K562 (cell line): ENCODE results near the gene FBLN7. TPM values are rescaled to one million over a fixed set of nuclear protein-coding genes. Genes with fewer than 3 reads are reported as not detected.

Experiments used
- ATAC-seq: fragments of 200-7000 bp; cut with Tn5 transposase; 3 replicates; pipeline ENCODE4 v1.9.1; 2020; ENCODE audit warnings: moderate library complexity
- BruUV-seq: library from RNA; stranded (reverse); fragments of 400-500 nt; replicated peaks from 2 replicates; lab custom pipeline; 2021; lab: Mats Ljungman, UMichigan
- CTCF ChIA-PET: fragments of 300-600 bp; formaldehyde crosslinking; extraction: SDS; loops from one replicate; lab custom pipeline; 2021; ENCODE audit warnings: low intra/inter-chr PET ratio; lab: Yijun Ruan, JAX
- POLR2A ChIA-PET: fragments of 300-600, 350-650 bp; sonication (Branson Sonifier 250); formaldehyde crosslinking; extraction: SDS; loops from one replicate; lab custom pipeline; 2021; ENCODE audit warnings: antibody characterized with exemption, inconsistent platforms; lab: Yijun Ruan, JAX
- DNase-seq, 4 experiments: peaks; one replicate each; pipeline versions ENCODE4 v3.0.0 to v3.0.0-alpha.2; 2011 to 2018; ENCODE audit warnings: low spot score in 3 of 4, mixed read lengths in 3 of 4; ENCODE audit errors: extremely low read depth in 1 of 4
- FAIRE-seq: peaks from 2 replicates; lab custom pipeline; 2011; peaks lifted over from hg19 to GRCh38; lab: Jason Lieb, UNC
- H2AFZ ChIP-seq: 2 replicates; pipeline ENCODE4 v1.6.0; 2011; ENCODE audit warnings: low read depth, low read length, control low read depth, inconsistent platforms
- H3K27ac ChIP-seq: fragments of 200-600 bp; 3 replicates; pipeline ENCODE4 v1.8.0; 2011; ENCODE audit warnings: low read depth, mild to moderate bottlenecking, control low read depth, inconsistent platforms, low read length, moderate library complexity, mixed read lengths; ENCODE audit errors: extremely low read depth
- H3K27me3 ChIP-seq, 2 experiments: fragments of 300-600 bp in 1 of 2; 2 replicates in 1 of 2; 3 replicates in 1 of 2; pipeline versions ENCODE4 v1.6.0 to v1.8.0; 2011; ENCODE audit warnings: inconsistent platforms in 2 of 2, low read length in 2 of 2, mild to moderate bottlenecking in 1 of 2, mixed read lengths in 1 of 2, moderate library complexity in 1 of 2; ENCODE audit not compliant: control insufficient read depth in 2 of 2, insufficient read depth in 2 of 2
- H3K36me3 ChIP-seq: fragments of 300-600 bp; 3 replicates; pipeline ENCODE4 v1.8.0; 2011; ENCODE audit warnings: mild to moderate bottlenecking, low read length, inconsistent platforms; ENCODE audit not compliant: control insufficient read depth, insufficient read depth
- H3K4me1 ChIP-seq, 2 experiments: fragments of 200-600 bp in 1 of 2; replicated peaks in 1 of 2; 2 replicates in 1 of 2; 3 replicates in 1 of 2; pipeline versions ENCODE4 v1.5.1 to v1.8.0; 2011; ENCODE audit warnings: inconsistent platforms in 2 of 2, low read length in 2 of 2, mild to moderate bottlenecking in 1 of 2, mixed read lengths in 1 of 2, moderate library complexity in 1 of 2; ENCODE audit not compliant: control insufficient read depth in 2 of 2, insufficient read depth in 2 of 2
- H3K4me2 ChIP-seq: 2 replicates; pipeline ENCODE4 v1.6.1; 2011; ENCODE audit warnings: low read length, control low read depth, inconsistent platforms, mixed read lengths; ENCODE audit not compliant: insufficient read depth
- H3K4me3 ChIP-seq: fragments of 200-600 bp; sonication (generic), shearing (Covaris generic); 2 replicates; pipeline ENCODE4 v1.5.1; 2016; ENCODE audit warnings: control low read depth, inconsistent platforms
- H3K79me2 ChIP-seq: fragments of 200-600 bp; 3 replicates; pipeline ENCODE4 v1.8.0; 2011; ENCODE audit warnings: low read length, inconsistent platforms; ENCODE audit not compliant: control insufficient read depth, insufficient read depth
- H3K9ac ChIP-seq, 2 experiments: 2 replicates each; pipeline versions ENCODE4 v1.6.0 to v1.6.1; 2011; ENCODE audit warnings: low read depth in 2 of 2, low read length in 2 of 2, control low read depth in 1 of 2, inconsistent platforms in 1 of 2, mild to moderate bottlenecking in 1 of 2, mixed read lengths in 1 of 2; ENCODE audit not compliant: insufficient read depth in 1 of 2
- H3K9me1 ChIP-seq: one replicate; pipeline ENCODE4 v1.6.0; 2011; ENCODE audit warnings: inconsistent platforms, mild to moderate bottlenecking, low read length, moderate library complexity; ENCODE audit not compliant: control insufficient read depth, insufficient read depth
- H3K9me3 ChIP-seq: replicated peaks from 2 replicates; pipeline ENCODE4 v1.5.1; 2011; ENCODE audit warnings: low read depth, low read length, inconsistent platforms; ENCODE audit not compliant: control insufficient read depth, insufficient read depth
- H4K20me1 ChIP-seq: replicated peaks from 2 replicates; pipeline ENCODE4 v1.6.1; 2011; ENCODE audit warnings: low read length, inconsistent platforms, mixed read lengths; ENCODE audit not compliant: control insufficient read depth, insufficient read depth
- WGBS: fragments of 100-300 bp; shearing (Covaris generic); methylation state at CpG from one replicate; pipeline ENCODE4 v1.1.6; 2016; ENCODE audit warnings: low coverage, mixed read lengths; ENCODE audit not compliant: insufficient coverage; ENCODE audit errors: missing lambda C conversion rate; 5-methylcytosine and 5-hydroxymethylcytosine counted together
- in situ Hi-C: fragments of 300-500 bp; cut with MboI; formaldehyde crosslinking; loops from 4 replicates; pipeline ENCODE4 v1.15.0; 2018; ENCODE audit warnings: inconsistent platforms, mixed read lengths
- intact Hi-C: fragments of 100-400 bp; cut with micrococcal nuclease; formaldehyde crosslinking; loops from 2 replicates; pipeline ENCODE4 v1.14.2; 2022
- polyA plus RNA-seq, 8 experiments: library from polyadenylated mRNA; depleted of rRNA in 4 of 8; stranded (reverse) in 5 of 8; unstranded in 3 of 8; fragments of >200 nt; fragmentation: Nextera tagmentation in 2 of 8; fragmentation: Illumina TruSeq in 1 of 8; extraction: Ambion mirVana in 2 of 8; extraction: Trizol in 1 of 8; gene quantifications; 2 replicates each; pipeline versions ENCODE4 v1.2.1 to v1.2.3, GENCODE V29; 2011 to 2014; ENCODE audit warnings: inconsistent platforms in 1 of 8, missing spikeins in 1 of 8
- total RNA-seq, 7 experiments: library from RNA; depleted of rRNA in 6 of 7; stranded (reverse); fragments of >200 nt in 6 of 7; fragmentation: Illumina TruSeq in 2 of 7; extraction: Trizol in 2 of 7; gene quantifications; 2 replicates each; pipeline versions ENCODE4 v1.2.1 to v1.2.3, GENCODE V29; 2011 to 2021; ENCODE audit warnings: low replicate concordance in 1 of 7
- TF ChIP-seq, protein P1 (sequence below): sonication (generic); formaldehyde crosslinking; IDR thresholded peaks from 2 replicates; pipeline ENCODE4 v1.8.1; 2023; ENCODE audit warnings: missing genetic modification reagents, mild to moderate bottlenecking, borderline replicate concordance

Gene FBLN7
- total and polyA plus RNA-seq, 9 of the 15 experiments (the other 6 are each of a cell fraction or from before 2014, with no cell fraction given) = 0.13 TPM; not detected in 8

GRCh38 chr2:112154246-112155117 lies 16.3 kb downstream of the FBLN7 start:
- intact Hi-C loops (no loop called here), in situ Hi-C loops (no loop called here)
- no peaks in the 10 kb centered on the region for H3K36me3 ChIP-seq
- no TSS peak for BruUV-seq
- H3K27me3 ChIP-seq = peaks cover 11 to 61% of the 10 kb centered on the region in 2 experiments; a peak in 4 of 5 replicates
- FAIRE-seq (no peak), ATAC-seq (no peak), DNase-seq (no peak)
- POLR2A ChIA-PET = interaction anchor here (1.0 to 1.5 kb wide), 3 partner anchors 9 to 11 kb away, joined by 3 to 4 read pairs (median 3); no protein-coding TSS in a partner anchor
- no peaks in the 10 kb centered on the region for H3K79me2 ChIP-seq
- H3K9me3 ChIP-seq = no peaks in the 10 kb centered on the region
- H2AFZ ChIP-seq = no peak overlapping the region
- no peak overlapping the region for H3K4me2 ChIP-seq
- no peaks in the 10 kb centered on the region for H3K9me1 ChIP-seq
- peaks cover 0 to 17% of the 10 kb centered on the region in 2 experiments; a peak in 3 of 5 replicates for H3K4me1 ChIP-seq
- no peaks in the 10 kb centered on the region for H4K20me1 ChIP-seq
- TF ChIP-seq, protein P1, sequence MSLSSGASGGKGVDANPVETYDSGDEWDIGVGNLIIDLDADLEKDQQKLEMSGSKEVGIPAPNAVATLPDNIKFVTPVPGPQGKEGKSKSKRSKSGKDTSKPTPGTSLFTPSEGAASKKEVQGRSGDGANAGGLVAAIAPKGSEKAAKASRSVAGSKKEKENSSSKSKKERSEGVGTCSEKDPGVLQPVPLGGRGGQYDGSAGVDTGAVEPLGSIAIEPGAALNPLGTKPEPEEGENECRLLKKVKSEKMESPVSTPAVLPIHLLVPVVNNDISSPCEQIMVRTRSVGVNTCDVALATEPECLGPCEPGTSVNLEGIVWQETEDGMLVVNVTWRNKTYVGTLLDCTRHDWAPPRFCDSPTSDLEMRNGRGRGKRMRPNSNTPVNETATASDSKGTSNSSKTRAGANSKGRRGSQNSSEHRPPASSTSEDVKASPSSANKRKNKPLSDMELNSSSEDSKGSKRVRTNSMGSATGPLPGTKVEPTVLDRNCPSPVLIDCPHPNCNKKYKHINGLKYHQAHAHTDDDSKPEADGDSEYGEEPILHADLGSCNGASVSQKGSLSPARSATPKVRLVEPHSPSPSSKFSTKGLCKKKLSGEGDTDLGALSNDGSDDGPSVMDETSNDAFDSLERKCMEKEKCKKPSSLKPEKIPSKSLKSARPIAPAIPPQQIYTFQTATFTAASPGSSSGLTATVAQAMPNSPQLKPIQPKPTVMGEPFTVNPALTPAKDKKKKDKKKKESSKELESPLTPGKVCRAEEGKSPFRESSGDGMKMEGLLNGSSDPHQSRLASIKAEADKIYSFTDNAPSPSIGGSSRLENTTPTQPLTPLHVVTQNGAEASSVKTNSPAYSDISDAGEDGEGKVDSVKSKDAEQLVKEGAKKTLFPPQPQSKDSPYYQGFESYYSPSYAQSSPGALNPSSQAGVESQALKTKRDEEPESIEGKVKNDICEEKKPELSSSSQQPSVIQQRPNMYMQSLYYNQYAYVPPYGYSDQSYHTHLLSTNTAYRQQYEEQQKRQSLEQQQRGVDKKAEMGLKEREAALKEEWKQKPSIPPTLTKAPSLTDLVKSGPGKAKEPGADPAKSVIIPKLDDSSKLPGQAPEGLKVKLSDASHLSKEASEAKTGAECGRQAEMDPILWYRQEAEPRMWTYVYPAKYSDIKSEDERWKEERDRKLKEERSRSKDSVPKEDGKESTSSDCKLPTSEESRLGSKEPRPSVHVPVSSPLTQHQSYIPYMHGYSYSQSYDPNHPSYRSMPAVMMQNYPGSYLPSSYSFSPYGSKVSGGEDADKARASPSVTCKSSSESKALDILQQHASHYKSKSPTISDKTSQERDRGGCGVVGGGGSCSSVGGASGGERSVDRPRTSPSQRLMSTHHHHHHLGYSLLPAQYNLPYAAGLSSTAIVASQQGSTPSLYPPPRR (CRISPR knock-in tag) = no peak
- 10% methylated on average over 14 of the region's 14 CpGs for WGBS
- H3K4me3 ChIP-seq = no peak overlapping the region
- H3K9ac ChIP-seq = 0 out of 4 replicates have a peak overlapping the region, but pooled peaks of 1 of the 2 experiments have one; percentile 19
- H3K27ac ChIP-seq = no peak overlapping the region
- CTCF ChIA-PET = no interaction called here
